Neural crest cell (in vitro differentiated cells): ENCODE results near the gene COL16A1. TPM values are rescaled to one million over a fixed set of nuclear protein-coding genes. Genes with fewer than 3 reads are reported as not detected.

Experiments
- DNase-seq: peaks from one replicate; pipeline ENCODE4 v3.0.0; 2021; ENCODE audit warnings: low read depth, mixed read lengths, low spot score
- H3K27ac Mint-ChIP-seq: one replicate; pipeline ENCODE4 v1.8.0; 2021; ENCODE audit warnings: mild to moderate bottlenecking, mixed read lengths; ENCODE audit not compliant: unreplicated experiment
- H3K27me3 Mint-ChIP-seq: 2 replicates; pipeline ENCODE4 v1.8.0; 2021; ENCODE audit warnings: low read depth, mild to moderate bottlenecking, mixed read lengths
- H3K36me3 Mint-ChIP-seq: 2 replicates; pipeline ENCODE4 v1.8.0; 2021; ENCODE audit warnings: low read depth, mild to moderate bottlenecking, mixed read lengths
- H3K4me1 Mint-ChIP-seq: 2 replicates; pipeline ENCODE4 v1.8.0; 2021; ENCODE audit warnings: mixed read lengths
- H3K4me3 Mint-ChIP-seq: one replicate; pipeline ENCODE4 v1.8.0; 2021; ENCODE audit warnings: mild to moderate bottlenecking, mixed read lengths
- H3K9me3 Mint-ChIP-seq: 2 replicates; pipeline ENCODE4 v1.8.0; 2021; ENCODE audit warnings: mixed read lengths
- total RNA-seq: library from RNA; stranded (reverse); gene quantifications from 2 replicates; pipeline ENCODE4 v1.2.1, GENCODE V29; 2021
- TF ChIP-seq, protein P1 (sequence below): fragments of 200-600 bp; sonication (generic); conservative IDR thresholded peaks from 2 replicates; pipeline ENCODE4 v1.5.0; 2021; ENCODE audit warnings: antibody characterized with exemption, mild to moderate bottlenecking

Gene COL16A1
- total RNA-seq, 1 donor from 2014 or later, result 0.72 TPM

DNA sequence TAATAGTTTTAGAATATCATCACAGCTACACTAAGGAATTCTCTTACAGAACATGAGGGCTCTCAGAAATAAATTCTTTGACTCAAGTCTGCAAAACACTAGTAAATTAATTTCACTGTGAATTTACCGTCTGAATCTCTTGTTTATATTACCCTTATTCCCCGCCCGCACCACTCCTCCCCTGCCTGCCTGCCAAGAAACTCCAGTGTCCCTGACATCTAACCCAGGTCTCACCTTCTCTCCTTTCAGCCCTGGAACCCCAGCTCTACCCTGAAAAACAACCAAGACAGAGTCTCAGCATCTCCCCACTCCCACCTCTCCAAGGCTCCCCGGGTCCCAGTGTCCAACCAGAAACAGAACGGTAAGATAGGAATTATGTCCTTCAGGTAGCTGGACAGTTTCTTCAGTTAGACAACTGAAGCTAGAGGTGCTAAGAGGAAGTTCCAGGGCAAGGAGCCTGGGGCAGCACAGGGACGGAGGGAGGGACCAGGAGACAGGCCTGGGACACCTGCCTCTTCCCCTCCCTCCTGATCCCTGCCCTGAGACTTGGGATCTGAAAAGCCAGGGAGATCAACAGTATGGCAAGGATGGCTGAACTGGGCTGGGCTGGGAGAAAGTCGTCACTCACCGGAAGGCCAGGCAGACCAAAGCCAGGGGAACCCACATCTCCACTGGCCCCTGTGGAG lies 15.4 kb downstream of the COL16A1 start:
- Mint-ChIP-seq H3K4me3 (no peak overlapping the region), H3K36me3 (no peaks in the 10 kb centered on the region), H3K27ac (no peak overlapping the region), H3K4me1 (peaks cover 4% of the 10 kb centered on the region), H3K9me3 (no peaks in the 10 kb centered on the region), H3K27me3 (no peaks in the 10 kb centered on the region)
- TF ChIP-seq, protein P1, sequence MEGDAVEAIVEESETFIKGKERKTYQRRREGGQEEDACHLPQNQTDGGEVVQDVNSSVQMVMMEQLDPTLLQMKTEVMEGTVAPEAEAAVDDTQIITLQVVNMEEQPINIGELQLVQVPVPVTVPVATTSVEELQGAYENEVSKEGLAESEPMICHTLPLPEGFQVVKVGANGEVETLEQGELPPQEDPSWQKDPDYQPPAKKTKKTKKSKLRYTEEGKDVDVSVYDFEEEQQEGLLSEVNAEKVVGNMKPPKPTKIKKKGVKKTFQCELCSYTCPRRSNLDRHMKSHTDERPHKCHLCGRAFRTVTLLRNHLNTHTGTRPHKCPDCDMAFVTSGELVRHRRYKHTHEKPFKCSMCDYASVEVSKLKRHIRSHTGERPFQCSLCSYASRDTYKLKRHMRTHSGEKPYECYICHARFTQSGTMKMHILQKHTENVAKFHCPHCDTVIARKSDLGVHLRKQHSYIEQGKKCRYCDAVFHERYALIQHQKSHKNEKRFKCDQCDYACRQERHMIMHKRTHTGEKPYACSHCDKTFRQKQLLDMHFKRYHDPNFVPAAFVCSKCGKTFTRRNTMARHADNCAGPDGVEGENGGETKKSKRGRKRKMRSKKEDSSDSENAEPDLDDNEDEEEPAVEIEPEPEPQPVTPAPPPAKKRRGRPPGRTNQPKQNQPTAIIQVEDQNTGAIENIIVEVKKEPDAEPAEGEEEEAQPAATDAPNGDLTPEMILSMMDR, result no peak
- DNase-seq, result no peak

DNA sequence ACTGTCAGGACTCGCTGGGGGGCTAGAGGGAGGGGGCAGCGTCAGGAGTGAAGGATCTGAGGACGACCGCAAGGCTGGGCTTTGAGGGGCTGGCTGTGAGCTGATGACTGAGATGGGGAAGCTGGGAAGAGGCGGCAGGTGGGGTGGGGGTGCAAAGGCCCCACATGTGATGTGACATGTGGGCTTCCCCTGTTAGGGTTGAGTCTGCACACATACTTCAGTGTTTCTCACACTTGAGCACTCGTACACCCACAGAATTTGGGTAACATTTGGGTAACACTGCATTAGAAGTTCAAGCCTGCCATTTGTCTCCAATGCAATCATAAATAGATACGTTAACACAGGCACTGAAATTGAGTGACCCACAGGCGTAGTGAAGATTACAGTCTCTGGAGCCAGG lies 16.2 kb downstream of the COL16A1 start:
- Mint-ChIP-seq H3K36me3 (no peaks in the 10 kb centered on the region), H3K27ac (no peak overlapping the region), H3K9me3 (no peaks in the 10 kb centered on the region), H3K4me1 (peaks cover 4% of the 10 kb centered on the region), H3K4me3 (no peak overlapping the region), H3K27me3 (no peaks in the 10 kb centered on the region)
- TF ChIP-seq, protein P1, result no peak
- DNase-seq, result no peak

DNA sequence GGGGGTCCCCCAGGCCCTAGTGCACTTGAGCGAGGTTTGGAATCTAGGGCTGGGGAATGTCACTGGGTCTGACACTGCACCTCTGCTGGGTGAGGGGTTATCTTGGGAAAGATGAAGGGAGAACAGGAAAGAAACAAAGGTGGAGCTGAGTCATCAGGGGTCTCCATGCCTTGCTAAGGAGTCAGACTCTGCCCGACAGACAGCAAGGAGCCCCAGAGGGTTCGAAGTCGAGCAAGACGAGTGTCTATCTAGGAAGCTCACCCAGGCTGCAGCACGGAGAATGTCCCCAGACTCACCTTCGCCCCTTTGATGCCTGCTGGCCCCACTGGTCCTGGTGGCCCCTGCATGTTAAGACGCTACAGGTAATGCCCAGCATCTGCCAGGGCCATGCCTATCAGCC lies 18.0 kb downstream of the COL16A1 start:
- no peaks in the 10 kb centered on the region for H3K9me3 Mint-ChIP-seq
- DNase-seq, result no peak
- peaks cover 4% of the 10 kb centered on the region for H3K4me1 Mint-ChIP-seq
- no peaks in the 10 kb centered on the region for H3K36me3 Mint-ChIP-seq
- H3K27ac Mint-ChIP-seq, result no peak overlapping the region
- no peak overlapping the region for H3K4me3 Mint-ChIP-seq
- no peaks in the 10 kb centered on the region for H3K27me3 Mint-ChIP-seq
- TF ChIP-seq, protein P1, result no peak

DNA sequence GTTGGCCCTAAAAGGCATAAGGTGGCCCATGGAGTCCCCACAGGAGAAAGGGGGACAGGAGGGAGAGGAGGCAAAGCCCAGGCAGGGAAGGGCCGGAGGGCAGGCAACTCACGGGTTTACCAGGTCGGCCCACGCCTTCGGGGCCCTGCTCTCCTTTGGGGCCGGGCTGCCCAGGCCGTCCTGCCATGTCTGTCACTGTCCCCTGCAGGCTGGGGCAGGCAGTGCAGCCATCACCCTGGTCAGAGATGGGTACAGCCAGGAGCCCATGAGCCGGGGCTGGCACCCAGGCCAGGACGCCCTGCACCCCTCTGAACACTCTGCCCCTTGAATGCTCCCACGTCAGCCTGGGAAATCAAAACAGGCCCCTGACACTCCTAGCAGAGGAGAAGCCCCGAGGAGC lies 19.8 kb downstream of the COL16A1 start:
- H3K36me3 Mint-ChIP-seq, result no peaks in the 10 kb centered on the region
- H3K9me3 Mint-ChIP-seq, result no peaks in the 10 kb centered on the region
- H3K27me3 Mint-ChIP-seq, result no peaks in the 10 kb centered on the region
- no peaks in the 10 kb centered on the region for H3K4me1 Mint-ChIP-seq
- TF ChIP-seq, protein P1, result peak; percentile 47
- no peak for DNase-seq
- H3K4me3 Mint-ChIP-seq, result no peak overlapping the region
- no peak overlapping the region for H3K27ac Mint-ChIP-seq

DNA sequence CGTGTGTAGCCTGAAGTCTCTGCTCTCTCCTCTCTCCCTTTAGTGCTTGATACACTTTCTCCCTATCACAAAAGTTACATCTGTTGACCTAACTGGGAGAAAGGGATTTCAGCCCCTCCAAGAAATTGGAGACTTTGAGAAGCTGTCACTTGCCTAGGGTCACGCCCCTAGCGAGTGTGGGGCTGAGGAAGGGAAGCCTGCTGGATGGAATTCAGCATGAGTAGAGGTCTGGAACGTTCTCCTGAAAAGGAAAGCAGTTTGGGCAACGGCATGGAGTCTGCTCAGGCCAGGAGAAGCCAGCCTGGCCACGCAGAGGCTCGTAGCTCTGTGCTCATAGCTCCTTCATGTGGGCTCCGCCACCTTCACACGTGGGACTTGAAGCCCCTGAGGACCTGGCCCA lies 22.4 kb downstream of the COL16A1 start:
- H3K9me3 Mint-ChIP-seq, result no peaks in the 10 kb centered on the region
- H3K36me3 Mint-ChIP-seq, result no peaks in the 10 kb centered on the region

More for the DNA sequence above, 22.4 kb downstream of the COL16A1 start:
- no peaks in the 10 kb centered on the region for H3K27me3 Mint-ChIP-seq
- no peak for DNase-seq
- TF ChIP-seq, protein P1, result no peak
- H3K27ac Mint-ChIP-seq, result no peak overlapping the region
- H3K4me3 Mint-ChIP-seq, result no peak overlapping the region
- no peaks in the 10 kb centered on the region for H3K4me1 Mint-ChIP-seq
